Liver (tissue), 9 donors: ENCODE results near the gene ABCB9. TPM values are rescaled to one million over a fixed set of nuclear protein-coding genes. Genes with fewer than 3 reads are reported as not detected.
A peak's percentile ranks its signal among the peaks of the same experiment; 100 is the strongest.

ENCODE experiments used
- DNase-seq: peaks from one replicate; pipeline ENCODE4 v3.0.0-alpha.2; 2017; ENCODE audit warnings: low spot score
- H3K27ac ChIP-seq, 2 donors: one replicate each; pipeline ENCODE4 v1.7.0; 2013; ENCODE audit warnings: inconsistent platforms in 2 of 2, low read length in 2 of 2, control low read depth in 1 of 2, low read depth in 1 of 2, mild to moderate bottlenecking in 1 of 2
- H3K27me3 ChIP-seq, 4 donors: one replicate each; pipeline versions ENCODE4 v1.6.1 to v1.7.0; 2013; ENCODE audit warnings: low read length in 3 of 4, inconsistent platforms in 1 of 4, mild to moderate bottlenecking in 1 of 4, moderate library complexity in 1 of 4; ENCODE audit not compliant: control insufficient read depth in 4 of 4, insufficient read depth in 4 of 4
- H3K36me3 ChIP-seq, 4 donors: one replicate each; pipeline versions ENCODE4 v1.6.1 to v1.7.0; 2013; ENCODE audit warnings: low read length in 3 of 4, mild to moderate bottlenecking in 3 of 4, low read depth in 1 of 4, moderate library complexity in 1 of 4; ENCODE audit not compliant: control insufficient read depth in 4 of 4, insufficient read depth in 3 of 4
- H3K4me1 ChIP-seq, 4 donors: one replicate each; pipeline versions ENCODE4 v1.6.1 to v1.7.0; 2013; ENCODE audit warnings: low read length in 3 of 4, mild to moderate bottlenecking in 3 of 4, moderate library complexity in 1 of 4; ENCODE audit not compliant: control insufficient read depth in 4 of 4, insufficient read depth in 4 of 4
- H3K4me3 ChIP-seq, 3 donors: one replicate each; pipeline versions ENCODE4 v1.6.1 to v1.7.0; 2013; ENCODE audit warnings: low read length in 3 of 3, control low read depth in 1 of 3, low read depth in 1 of 3, mild to moderate bottlenecking in 1 of 3
- H3K9ac ChIP-seq, 2 donors: one replicate each; pipeline ENCODE4 v1.7.0; 2013; ENCODE audit warnings: low read length in 2 of 2, mild to moderate bottlenecking in 2 of 2, moderate library complexity in 2 of 2, control low read depth in 1 of 2, low read depth in 1 of 2
- H3K9me3 ChIP-seq, 4 donors: one replicate each; pipeline versions ENCODE4 v1.6.1 to v1.7.0; 2013; ENCODE audit warnings: low read length in 3 of 4; ENCODE audit not compliant: control insufficient read depth in 4 of 4
- ATF3 ChIP-seq: IDR thresholded peaks from 2 replicates; pipeline ENCODE4 v1.6.1; 2016; ENCODE audit warnings: antibody characterized with exemption
- CTCF ChIP-seq: fragments of 150-350 bp; IDR thresholded peaks from 2 replicates; pipeline ENCODE4 v1.5.1; 2017; ENCODE audit warnings: improper control_type of control experiment, low read depth, low read length; ENCODE audit not compliant: missing input control
- EGR1 ChIP-seq, 2 donors: IDR thresholded peaks; 2 replicates each; pipeline ENCODE4 v1.6.1; 2016 to 2018; ENCODE audit warnings: antibody characterized with exemption in 2 of 2, low read depth in 2 of 2
- FOXA1 ChIP-seq: IDR thresholded peaks from 2 replicates; pipeline ENCODE4 v1.6.1; 2016; ENCODE audit warnings: antibody characterized with exemption
- FOXA2 ChIP-seq: IDR thresholded peaks from 2 replicates; pipeline ENCODE4 v1.6.1; 2016; ENCODE audit warnings: antibody characterized with exemption
- GABPA ChIP-seq, 2 donors: IDR thresholded peaks in 1 of 2; conservative IDR thresholded peaks in 1 of 2; 2 replicates each; pipeline ENCODE4 v1.6.1; 2016; ENCODE audit warnings: antibody characterized with exemption in 2 of 2, mild to moderate bottlenecking in 1 of 2, moderate library complexity in 1 of 2
- HNF4A ChIP-seq, 2 donors: conservative IDR thresholded peaks; 2 replicates each; pipeline ENCODE4 v1.6.1; 2016; ENCODE audit warnings: antibody characterized with exemption in 2 of 2, mild to moderate bottlenecking in 2 of 2
- HNF4G ChIP-seq: IDR thresholded peaks from 2 replicates; pipeline ENCODE4 v1.6.1; 2016; ENCODE audit warnings: antibody characterized with exemption
- JUND ChIP-seq, 2 donors: IDR thresholded peaks; 2 replicates each; pipeline ENCODE4 v1.6.1; 2016; ENCODE audit warnings: antibody characterized with exemption in 2 of 2
- NR2F2 ChIP-seq: IDR thresholded peaks from 2 replicates; pipeline ENCODE4 v1.6.1; 2016; ENCODE audit warnings: antibody characterized with exemption
- REST ChIP-seq: IDR thresholded peaks from 2 replicates; pipeline ENCODE4 v1.6.1; 2016; ENCODE audit warnings: antibody characterized with exemption, mild to moderate bottlenecking
- RXRA ChIP-seq, 2 donors: IDR thresholded peaks; 2 replicates each; pipeline ENCODE4 v1.6.1; 2017 to 2018; ENCODE audit warnings: antibody characterized with exemption in 2 of 2, mild to moderate bottlenecking in 1 of 2
- SP1 ChIP-seq: IDR thresholded peaks from 2 replicates; pipeline ENCODE4 v1.6.1; 2018; ENCODE audit warnings: antibody characterized with exemption, mild to moderate bottlenecking
- TAF1 ChIP-seq: conservative IDR thresholded peaks from 2 replicates; pipeline ENCODE4 v1.6.1; 2016; ENCODE audit warnings: antibody characterized with exemption, mild to moderate bottlenecking
- YY1 ChIP-seq: IDR thresholded peaks from 2 replicates; pipeline ENCODE4 v1.6.1; 2016; ENCODE audit warnings: antibody characterized with exemption, mild to moderate bottlenecking
- WGBS: extraction: QIAGEN DNeasy Blood & Tissue Kit; methylation state at CpG from one replicate; pipeline ENCODE4 v1.1.7; 2013; 5-methylcytosine and 5-hydroxymethylcytosine counted together
- polyA plus RNA-seq, 2 donors: library from polyadenylated mRNA; stranded (reverse) in 1 of 2; unstranded in 1 of 2; fragments of 200-250 nt in 1 of 2; fragments of >200 nt in 1 of 2; fragmentation: Nextera tagmentation in 1 of 2; extraction: Ambion mirVana in 1 of 2; gene quantifications; one replicate each; pipeline versions ENCODE4 v1.2.1 to v1.2.3, GENCODE V29; 2013 to 2015
- total RNA-seq, 2 donors: library from RNA; depleted of rRNA; stranded (reverse); fragments of >200 nt; gene quantifications; one replicate each; pipeline ENCODE4 v1.2.3, GENCODE V29; 2014
- TF ChIP-seq, protein P1 (sequence below): IDR thresholded peaks from 2 replicates; pipeline ENCODE4 v1.6.1; 2016; ENCODE audit warnings: antibody characterized with exemption
- TF ChIP-seq, protein P2 (sequence below): IDR thresholded peaks from 2 replicates; pipeline ENCODE4 v1.6.1; 2016; ENCODE audit warnings: antibody characterized with exemption
- donor health status: healthy.
- donor health status: healthy.
- donor health status: healthy.
- donor health status: healthy.
- donor health status: healthy.

The ABCB9 gene
- total and polyA plus RNA-seq, 4 donors, result 0.29 to 3.3 (median 1.3) TPM

- TF ChIP-seq, protein P1, sequence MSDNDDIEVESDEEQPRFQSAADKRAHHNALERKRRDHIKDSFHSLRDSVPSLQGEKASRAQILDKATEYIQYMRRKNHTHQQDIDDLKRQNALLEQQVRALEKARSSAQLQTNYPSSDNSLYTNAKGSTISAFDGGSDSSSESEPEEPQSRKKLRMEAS, result no peak
- TF ChIP-seq HNF4A (conservative IDR thresholded peaks at IDR 0.05) (no peak), SP1 (no peak), ATF3 (no peak), REST (no peak), TAF1 (no peak), CTCF (no peak), RXRA (IDR thresholded peaks at IDR 0.05) (no peak), FOXA1 (no peak), GABPA (IDR thresholded peaks at IDR 0.05 in 1 of 2, conservative IDR thresholded peaks at IDR 0.05 in 1 of 2) (no peak), HNF4G (no peak), FOXA2 (no peak), YY1 (no peak), JUND (IDR thresholded peaks at IDR 0.05) (no peak), EGR1 (IDR thresholded peaks at IDR 0.05; ENCODE audit: low read depth in 2 of 2) (no peak), NR2F2 (no peak)
- TF ChIP-seq, protein P2, sequence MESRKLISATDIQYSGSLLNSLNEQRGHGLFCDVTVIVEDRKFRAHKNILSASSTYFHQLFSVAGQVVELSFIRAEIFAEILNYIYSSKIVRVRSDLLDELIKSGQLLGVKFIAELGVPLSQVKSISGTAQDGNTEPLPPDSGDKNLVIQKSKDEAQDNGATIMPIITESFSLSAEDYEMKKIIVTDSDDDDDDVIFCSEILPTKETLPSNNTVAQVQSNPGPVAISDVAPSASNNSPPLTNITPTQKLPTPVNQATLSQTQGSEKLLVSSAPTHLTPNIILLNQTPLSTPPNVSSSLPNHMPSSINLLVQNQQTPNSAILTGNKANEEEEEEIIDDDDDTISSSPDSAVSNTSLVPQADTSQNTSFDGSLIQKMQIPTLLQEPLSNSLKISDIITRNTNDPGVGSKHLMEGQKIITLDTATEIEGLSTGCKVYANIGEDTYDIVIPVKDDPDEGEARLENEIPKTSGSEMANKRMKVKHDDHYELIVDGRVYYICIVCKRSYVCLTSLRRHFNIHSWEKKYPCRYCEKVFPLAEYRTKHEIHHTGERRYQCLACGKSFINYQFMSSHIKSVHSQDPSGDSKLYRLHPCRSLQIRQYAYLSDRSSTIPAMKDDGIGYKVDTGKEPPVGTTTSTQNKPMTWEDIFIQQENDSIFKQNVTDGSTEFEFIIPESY, result no peak
- no peaks in the 10 kb centered on the region for H3K9me3 ChIP-seq
- H3K4me3 ChIP-seq, result no peak overlapping the region
- H3K4me1 ChIP-seq, result peaks cover 0 to 35% (median 16%) of the 10 kb centered on the region in 4 donors
- H3K9ac ChIP-seq, result peak overlapping the region in 1 of 2 donors; percentile 36
- H3K36me3 ChIP-seq, result peaks cover 0 to 1% (median 0%) of the 10 kb centered on the region in 4 donors
- 82% methylated on average over 5 of the region's 5 CpGs for WGBS
- no peaks in the 10 kb centered on the region for H3K27me3 ChIP-seq
- H3K27ac ChIP-seq, result peak overlapping the region; percentile 83 to 90
- no peak for DNase-seq
Measured at GRCh38 chr12:122887819-122888212, 78.4 kb downstream of the ABCB9 start.
